ENCODE results near the gene KLHL36.

DNA sequence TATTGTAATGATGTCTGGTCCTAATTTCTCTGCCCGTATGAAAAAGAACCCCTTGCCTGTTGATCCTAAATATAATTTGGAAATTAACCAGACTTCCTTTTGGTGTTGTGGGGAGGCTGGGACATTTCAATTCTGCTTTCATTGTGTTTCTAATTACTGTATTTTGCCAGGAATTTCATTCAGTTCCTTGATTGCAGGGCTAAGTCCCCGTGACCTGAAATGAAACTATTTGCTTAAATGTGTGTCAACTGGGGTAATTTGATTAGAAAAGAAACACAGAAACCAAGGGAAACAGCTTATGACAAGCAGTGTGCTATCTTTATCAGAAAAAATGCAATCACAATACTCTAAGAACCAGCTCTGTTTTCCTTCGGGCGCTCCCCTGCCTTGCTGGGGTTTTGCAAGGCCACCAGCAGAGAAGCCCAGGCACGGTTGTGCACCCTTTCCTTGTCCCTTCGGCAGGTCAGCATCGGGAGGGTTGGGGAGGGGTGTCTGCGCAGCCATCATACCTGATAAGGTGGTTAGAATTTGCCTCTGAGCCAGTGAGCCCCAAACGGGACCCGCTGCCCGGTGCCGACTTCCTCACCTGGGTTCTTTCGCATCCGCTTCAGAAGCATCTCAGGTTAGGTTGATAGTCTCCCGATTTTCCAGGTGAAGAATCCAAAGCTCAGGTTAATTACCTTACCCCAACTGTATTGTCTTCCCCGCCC is 19.4 kb downstream of the KLHL36 start:
- TF ChIP-seq, protein P1, sequence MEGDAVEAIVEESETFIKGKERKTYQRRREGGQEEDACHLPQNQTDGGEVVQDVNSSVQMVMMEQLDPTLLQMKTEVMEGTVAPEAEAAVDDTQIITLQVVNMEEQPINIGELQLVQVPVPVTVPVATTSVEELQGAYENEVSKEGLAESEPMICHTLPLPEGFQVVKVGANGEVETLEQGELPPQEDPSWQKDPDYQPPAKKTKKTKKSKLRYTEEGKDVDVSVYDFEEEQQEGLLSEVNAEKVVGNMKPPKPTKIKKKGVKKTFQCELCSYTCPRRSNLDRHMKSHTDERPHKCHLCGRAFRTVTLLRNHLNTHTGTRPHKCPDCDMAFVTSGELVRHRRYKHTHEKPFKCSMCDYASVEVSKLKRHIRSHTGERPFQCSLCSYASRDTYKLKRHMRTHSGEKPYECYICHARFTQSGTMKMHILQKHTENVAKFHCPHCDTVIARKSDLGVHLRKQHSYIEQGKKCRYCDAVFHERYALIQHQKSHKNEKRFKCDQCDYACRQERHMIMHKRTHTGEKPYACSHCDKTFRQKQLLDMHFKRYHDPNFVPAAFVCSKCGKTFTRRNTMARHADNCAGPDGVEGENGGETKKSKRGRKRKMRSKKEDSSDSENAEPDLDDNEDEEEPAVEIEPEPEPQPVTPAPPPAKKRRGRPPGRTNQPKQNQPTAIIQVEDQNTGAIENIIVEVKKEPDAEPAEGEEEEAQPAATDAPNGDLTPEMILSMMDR (IDR thresholded peaks at IDR 0.05; ENCODE audit: low read depth, low read length, missing input control), result no peak
- TF ChIP-seq, protein P2, sequence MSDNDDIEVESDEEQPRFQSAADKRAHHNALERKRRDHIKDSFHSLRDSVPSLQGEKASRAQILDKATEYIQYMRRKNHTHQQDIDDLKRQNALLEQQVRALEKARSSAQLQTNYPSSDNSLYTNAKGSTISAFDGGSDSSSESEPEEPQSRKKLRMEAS (IDR thresholded peaks at IDR 0.05), result no peak
- TF ChIP-seq TAF1 (conservative IDR thresholded peaks at IDR 0.05) (no peak), RAD21 (IDR thresholded peaks at IDR 0.05) (no peak), GABPA (IDR thresholded peaks at IDR 0.05 in 1 of 2, conservative IDR thresholded peaks at IDR 0.05 in 1 of 2) (no peak), RXRA (IDR thresholded peaks at IDR 0.05) (no peak), JUND (IDR thresholded peaks at IDR 0.05) (no peak), NR2F2 (IDR thresholded peaks at IDR 0.05) (no peak), EGR1 (IDR thresholded peaks at IDR 0.05; ENCODE audit: low read depth in 2 of 2) (no peak), HNF4G (IDR thresholded peaks at IDR 0.05) (no peak), YY1 (IDR thresholded peaks at IDR 0.05) (no peak), SP1 (IDR thresholded peaks at IDR 0.05) (no peak)
- TF ChIP-seq, protein P3, sequence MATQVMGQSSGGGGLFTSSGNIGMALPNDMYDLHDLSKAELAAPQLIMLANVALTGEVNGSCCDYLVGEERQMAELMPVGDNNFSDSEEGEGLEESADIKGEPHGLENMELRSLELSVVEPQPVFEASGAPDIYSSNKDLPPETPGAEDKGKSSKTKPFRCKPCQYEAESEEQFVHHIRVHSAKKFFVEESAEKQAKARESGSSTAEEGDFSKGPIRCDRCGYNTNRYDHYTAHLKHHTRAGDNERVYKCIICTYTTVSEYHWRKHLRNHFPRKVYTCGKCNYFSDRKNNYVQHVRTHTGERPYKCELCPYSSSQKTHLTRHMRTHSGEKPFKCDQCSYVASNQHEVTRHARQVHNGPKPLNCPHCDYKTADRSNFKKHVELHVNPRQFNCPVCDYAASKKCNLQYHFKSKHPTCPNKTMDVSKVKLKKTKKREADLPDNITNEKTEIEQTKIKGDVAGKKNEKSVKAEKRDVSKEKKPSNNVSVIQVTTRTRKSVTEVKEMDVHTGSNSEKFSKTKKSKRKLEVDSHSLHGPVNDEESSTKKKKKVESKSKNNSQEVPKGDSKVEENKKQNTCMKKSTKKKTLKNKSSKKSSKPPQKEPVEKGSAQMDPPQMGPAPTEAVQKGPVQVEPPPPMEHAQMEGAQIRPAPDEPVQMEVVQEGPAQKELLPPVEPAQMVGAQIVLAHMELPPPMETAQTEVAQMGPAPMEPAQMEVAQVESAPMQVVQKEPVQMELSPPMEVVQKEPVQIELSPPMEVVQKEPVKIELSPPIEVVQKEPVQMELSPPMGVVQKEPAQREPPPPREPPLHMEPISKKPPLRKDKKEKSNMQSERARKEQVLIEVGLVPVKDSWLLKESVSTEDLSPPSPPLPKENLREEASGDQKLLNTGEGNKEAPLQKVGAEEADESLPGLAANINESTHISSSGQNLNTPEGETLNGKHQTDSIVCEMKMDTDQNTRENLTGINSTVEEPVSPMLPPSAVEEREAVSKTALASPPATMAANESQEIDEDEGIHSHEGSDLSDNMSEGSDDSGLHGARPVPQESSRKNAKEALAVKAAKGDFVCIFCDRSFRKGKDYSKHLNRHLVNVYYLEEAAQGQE (IDR thresholded peaks at IDR 0.05), result no peak
- TF ChIP-seq, protein P4, sequence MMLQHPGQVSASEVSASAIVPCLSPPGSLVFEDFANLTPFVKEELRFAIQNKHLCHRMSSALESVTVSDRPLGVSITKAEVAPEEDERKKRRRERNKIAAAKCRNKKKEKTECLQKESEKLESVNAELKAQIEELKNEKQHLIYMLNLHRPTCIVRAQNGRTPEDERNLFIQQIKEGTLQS (IDR thresholded peaks at IDR 0.05), result no peak

Data from liver (tissue), 3 donors.